ENCODE data around the gene DEFB112.

DEFB112 gene

GRCh38 chr6:50056242-50056641 is 6.5 kb upstream of the DEFB112 start:
- no peak overlapping the region for H3K4me3 ChIP-seq (ENCODE audit: low read depth, low read length)
- TF ChIP-seq, protein P1, sequence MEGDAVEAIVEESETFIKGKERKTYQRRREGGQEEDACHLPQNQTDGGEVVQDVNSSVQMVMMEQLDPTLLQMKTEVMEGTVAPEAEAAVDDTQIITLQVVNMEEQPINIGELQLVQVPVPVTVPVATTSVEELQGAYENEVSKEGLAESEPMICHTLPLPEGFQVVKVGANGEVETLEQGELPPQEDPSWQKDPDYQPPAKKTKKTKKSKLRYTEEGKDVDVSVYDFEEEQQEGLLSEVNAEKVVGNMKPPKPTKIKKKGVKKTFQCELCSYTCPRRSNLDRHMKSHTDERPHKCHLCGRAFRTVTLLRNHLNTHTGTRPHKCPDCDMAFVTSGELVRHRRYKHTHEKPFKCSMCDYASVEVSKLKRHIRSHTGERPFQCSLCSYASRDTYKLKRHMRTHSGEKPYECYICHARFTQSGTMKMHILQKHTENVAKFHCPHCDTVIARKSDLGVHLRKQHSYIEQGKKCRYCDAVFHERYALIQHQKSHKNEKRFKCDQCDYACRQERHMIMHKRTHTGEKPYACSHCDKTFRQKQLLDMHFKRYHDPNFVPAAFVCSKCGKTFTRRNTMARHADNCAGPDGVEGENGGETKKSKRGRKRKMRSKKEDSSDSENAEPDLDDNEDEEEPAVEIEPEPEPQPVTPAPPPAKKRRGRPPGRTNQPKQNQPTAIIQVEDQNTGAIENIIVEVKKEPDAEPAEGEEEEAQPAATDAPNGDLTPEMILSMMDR (IDR thresholded peaks at IDR 0.05; ENCODE audit: low read depth, low read length) = no peak

GRCh38 chr6:50047026-50047425 is 2.7 kb downstream of the DEFB112 start:
- no peak overlapping the region for H3K4me3 ChIP-seq (ENCODE audit: low read depth, low read length)
- TF ChIP-seq, protein P1 (IDR thresholded peaks at IDR 0.05; ENCODE audit: low read depth, low read length) = no peak

DNA sequence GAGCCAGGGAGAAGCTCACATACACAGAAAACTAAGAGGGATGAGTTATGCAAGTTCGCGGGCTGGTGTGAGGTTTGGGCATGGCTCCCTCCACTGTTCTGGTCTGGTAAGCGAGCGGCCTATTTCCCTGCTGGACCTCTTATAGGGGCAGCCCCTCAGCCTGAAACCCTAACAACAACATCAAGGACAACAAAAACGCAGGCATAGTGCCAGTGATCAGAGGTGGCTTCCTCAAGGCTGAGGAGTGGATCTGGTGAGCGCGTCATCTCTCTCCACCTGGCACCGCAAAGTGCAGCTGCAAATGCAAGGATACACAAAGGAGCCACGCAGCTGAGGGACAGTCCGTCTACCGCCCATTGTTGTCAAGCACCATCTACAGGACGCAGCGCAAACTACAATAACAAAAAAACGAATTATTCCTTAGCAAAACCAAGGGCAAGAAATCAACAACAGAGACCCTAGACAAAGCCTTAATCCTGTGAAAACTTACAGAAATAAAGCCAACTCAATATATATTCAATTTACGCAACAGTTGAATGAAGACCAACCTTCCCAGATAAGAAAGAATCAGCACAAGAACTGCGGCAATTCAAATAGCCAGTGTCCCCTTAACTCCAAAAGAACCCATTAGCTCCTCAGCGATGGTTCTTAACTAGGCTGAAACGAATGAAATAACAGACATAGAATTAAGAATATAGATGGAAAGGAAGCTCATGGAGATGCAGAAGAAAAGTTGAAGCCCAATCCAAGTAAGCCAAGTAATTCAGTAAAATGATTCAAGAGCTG is 18.8 kb downstream of the DEFB112 start:
- no peak overlapping the region for H3K4me3 ChIP-seq (ENCODE audit: low read depth, low read length)
- TF ChIP-seq, protein P1 (IDR thresholded peaks at IDR 0.05; ENCODE audit: low read depth, low read length) = no peak

DNA sequence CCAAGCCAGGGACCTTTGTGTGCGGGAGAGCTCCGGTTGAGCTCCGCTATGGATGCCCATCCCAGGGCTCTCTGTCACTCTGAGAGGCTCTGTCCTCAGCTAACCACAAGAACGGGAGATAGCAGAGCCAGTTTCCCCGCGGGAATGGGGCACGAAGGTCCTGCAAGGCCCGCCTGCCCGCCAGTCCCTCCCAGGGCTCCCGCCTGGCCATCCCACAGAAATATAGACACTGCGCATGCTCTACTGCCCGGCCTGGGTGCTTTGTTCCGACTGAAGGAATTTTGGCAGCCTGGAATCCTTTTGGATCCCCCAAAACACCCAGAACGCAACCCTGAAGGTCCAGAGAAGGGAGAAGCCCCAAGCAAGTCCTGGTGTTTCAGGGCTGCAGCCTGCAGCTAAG is 19.4 kb downstream of the DEFB112 start:
- TF ChIP-seq, protein P1 (IDR thresholded peaks at IDR 0.05; ENCODE audit: low read depth, low read length) = no peak

GRCh38 chr6:50025258-50025657 is 24.5 kb downstream of the DEFB112 start:
- H3K4me3 ChIP-seq (ENCODE audit: low read depth, low read length) = no peak overlapping the region
- TF ChIP-seq, protein P1 (IDR thresholded peaks at IDR 0.05; ENCODE audit: low read depth, low read length) = no peak

More for the DNA sequence above, 19.4 kb downstream of the DEFB112 start:
- no peak overlapping the region for H3K4me3 ChIP-seq (ENCODE audit: low read depth, low read length)

DNA sequence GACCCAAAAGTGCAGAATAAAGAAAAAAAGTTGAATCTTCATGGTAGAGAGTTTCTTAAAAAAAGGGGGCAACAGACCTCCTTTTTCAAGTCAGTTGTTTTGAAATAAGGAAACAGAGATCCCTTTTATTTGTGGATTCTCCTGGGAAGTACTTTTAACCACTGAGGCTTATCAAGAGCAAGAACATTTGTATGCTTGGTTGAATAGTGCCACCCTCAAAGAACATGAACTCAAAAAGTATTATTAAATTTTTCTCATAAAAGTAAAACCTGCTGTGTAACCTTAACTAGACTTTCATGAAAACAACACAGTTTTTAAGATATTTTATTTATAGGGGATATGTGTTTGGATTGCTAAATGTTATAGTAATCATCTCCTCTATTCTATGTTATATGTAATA is 27.8 kb downstream of the DEFB112 start, which contains the start of gene DEFB110:
DEFB110 (minus strand) TSS at position 101 of the 400 bp plus-strand sequence; CDS start at position 42, 59 bp downstream.
- H3K4me3 ChIP-seq (ENCODE audit: low read depth, low read length) = no peak within 1 kb of the TSS
- TF ChIP-seq, protein P1 (IDR thresholded peaks at IDR 0.05; ENCODE audit: low read depth, low read length) = no peak

GRCh38 chr6:50007819-50008218 is 41.9 kb downstream of the DEFB112 start:
- TF ChIP-seq, protein P1 (IDR thresholded peaks at IDR 0.05; ENCODE audit: low read depth, low read length) = no peak
- no peak overlapping the region for H3K4me3 ChIP-seq (ENCODE audit: low read depth, low read length)
